ENCODE results near the gene MTIF3.

Gene MTIF3

DNA sequence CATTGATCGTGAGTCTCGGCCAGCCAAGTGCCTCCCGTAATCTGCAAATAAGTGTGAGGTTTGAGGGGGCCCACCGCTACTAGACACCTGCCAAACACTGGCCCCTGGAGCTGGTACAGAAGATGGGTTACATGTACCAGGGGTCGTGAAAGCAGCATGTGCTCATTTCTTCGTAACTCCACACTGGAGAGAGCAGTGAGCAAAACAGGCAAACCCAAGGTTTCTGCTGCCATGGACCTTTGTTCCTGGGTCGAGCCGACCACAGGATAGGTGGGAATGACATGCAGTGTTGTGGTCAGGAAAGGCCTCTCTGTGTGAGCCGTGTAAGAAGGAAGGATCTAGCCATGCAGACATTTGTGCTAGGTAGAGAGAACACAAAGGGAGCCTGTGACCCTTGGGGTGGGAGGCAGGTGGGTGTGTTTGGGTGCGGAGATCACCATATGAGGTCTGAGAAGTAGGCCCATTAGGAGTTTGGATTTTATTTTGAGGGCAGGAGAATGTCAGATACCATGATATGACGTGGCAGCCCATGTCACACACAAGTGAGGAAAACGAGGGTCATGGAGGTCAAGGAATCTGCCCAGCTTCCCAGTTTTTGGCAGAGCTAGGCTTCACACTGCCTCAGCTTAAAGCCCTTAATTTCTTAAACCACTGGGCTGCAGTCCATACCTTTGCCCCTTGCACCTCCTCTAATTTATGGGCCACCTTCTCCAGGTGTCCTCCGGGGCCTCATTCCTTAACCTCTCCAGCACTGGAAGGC lies 25.0 kb downstream of the MTIF3 start:
- peak overlapping the region; percentile 88 for H3K9ac ChIP-seq (ENCODE audit: insufficient read length, low read depth)
- H3K36me3 ChIP-seq (ENCODE audit: insufficient read depth, insufficient read length, low read length): peaks cover 37% of the 10 kb centered on the region
- no peaks in the 10 kb centered on the region for H3K4me1 ChIP-seq (ENCODE audit: insufficient read depth, insufficient read length)
- DNase-seq (ENCODE audit: low read depth, low spot score): no peak
- peaks cover 20% of the 10 kb centered on the region for H3K27me3 ChIP-seq (ENCODE audit: insufficient read depth, insufficient read length)
- TF ChIP-seq YY1 (IDR thresholded peaks at IDR 0.05; ENCODE audit: insufficient read depth, insufficient read length) (no peak), SUZ12 (IDR thresholded peaks at IDR 0.05; ENCODE audit: extremely low read depth, insufficient read depth, insufficient read length) (no peak), ZNF274 (IDR thresholded peaks at IDR 0.05; ENCODE audit: low read depth, low read length) (no peak)
- H3K4me3 ChIP-seq (ENCODE audit: insufficient read length, low read depth): peak overlapping the region; percentile 74
- no peaks in the 10 kb centered on the region for H3K9me3 ChIP-seq (ENCODE audit: insufficient read depth, low read length)

DNA sequence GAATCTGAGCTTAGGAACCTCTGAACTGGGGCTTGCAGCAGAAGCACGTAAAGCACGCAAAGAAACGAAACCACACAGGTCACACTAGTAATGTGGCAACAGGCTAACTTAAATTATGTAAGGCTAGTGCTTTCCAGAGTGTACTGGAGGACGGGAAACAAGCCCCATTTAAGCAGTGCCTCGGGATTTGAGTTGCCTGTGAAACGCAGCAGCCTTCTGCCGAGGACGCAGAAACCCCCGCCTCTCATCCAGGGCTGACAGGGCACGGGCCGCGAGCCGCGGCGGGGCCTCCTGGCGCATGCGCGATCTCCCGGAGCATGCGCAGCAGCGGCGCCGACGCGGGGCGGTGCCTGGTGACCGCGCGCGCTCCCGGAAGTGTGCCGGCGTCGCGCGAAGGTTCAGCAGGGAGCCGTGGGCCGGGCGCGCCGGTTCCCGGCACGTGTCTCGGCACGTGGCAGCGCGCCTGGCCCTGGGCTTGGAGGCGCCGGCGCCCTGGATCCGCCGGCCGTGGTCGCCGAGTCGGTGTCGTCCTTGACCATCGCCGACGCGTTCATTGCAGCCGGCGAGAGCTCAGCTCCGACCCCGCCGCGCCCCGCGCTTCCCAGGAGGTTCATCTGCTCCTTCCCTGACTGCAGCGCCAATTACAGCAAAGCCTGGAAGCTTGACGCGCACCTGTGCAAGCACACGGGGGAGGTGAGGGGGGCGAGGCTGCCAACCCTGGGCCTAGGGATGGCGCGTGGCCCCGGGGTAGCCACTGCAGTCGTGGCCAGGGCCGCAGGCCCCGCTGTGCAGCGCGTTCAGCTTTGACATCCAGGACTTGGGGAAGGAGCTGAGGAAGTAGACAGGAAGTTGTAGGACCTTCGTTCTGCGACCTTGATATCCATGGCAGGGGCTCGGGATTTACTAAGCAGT lies 25.9 kb downstream of the MTIF3 start, which contains the start of gene GTF3A:
GTF3A (plus strand) TSS at position 374 of the 912 bp plus-strand sequence.
- H3K36me3 ChIP-seq (ENCODE audit: insufficient read depth, insufficient read length, low read length): peaks cover 28% of the 10 kb centered on the region

GRCh38 chr13:27423333-27423732 lies 27.0 kb downstream of the MTIF3 start:
- H3K27me3 ChIP-seq (ENCODE audit: insufficient read depth, insufficient read length): peaks cover 20% of the 10 kb centered on the region
- H3K4me1 ChIP-seq (ENCODE audit: insufficient read depth, insufficient read length): no peaks in the 10 kb centered on the region
- TF ChIP-seq SUZ12 (IDR thresholded peaks at IDR 0.05; ENCODE audit: extremely low read depth, insufficient read depth, insufficient read length) (no peak), ZNF274 (IDR thresholded peaks at IDR 0.05; ENCODE audit: low read depth, low read length) (no peak), YY1 (IDR thresholded peaks at IDR 0.05; ENCODE audit: insufficient read depth, insufficient read length) (no peak)
- H3K9me3 ChIP-seq (ENCODE audit: insufficient read depth, low read length): no peaks in the 10 kb centered on the region
- no peak for DNase-seq (ENCODE audit: low read depth, low spot score)
- no peak overlapping the region for H3K9ac ChIP-seq (ENCODE audit: insufficient read length, low read depth)
- H3K36me3 ChIP-seq (ENCODE audit: insufficient read depth, insufficient read length, low read length): peaks cover 18% of the 10 kb centered on the region
- H3K4me3 ChIP-seq (ENCODE audit: insufficient read length, low read depth): no peak overlapping the region

More for the DNA sequence above, 25.9 kb downstream of the MTIF3 start, which contains the start of gene GTF3A:
- peak; percentile 63 for DNase-seq (ENCODE audit: low read depth, low spot score)
- H3K9me3 ChIP-seq (ENCODE audit: insufficient read depth, low read length): no peaks in the 10 kb centered on the region
- no peaks in the 10 kb centered on the region for H3K4me1 ChIP-seq (ENCODE audit: insufficient read depth, insufficient read length)
- H3K4me3 ChIP-seq (ENCODE audit: insufficient read length, low read depth): peak within 1 kb of the TSS; percentile 74
- peaks cover 20% of the 10 kb centered on the region for H3K27me3 ChIP-seq (ENCODE audit: insufficient read depth, insufficient read length)
- TF ChIP-seq SUZ12 (IDR thresholded peaks at IDR 0.05; ENCODE audit: extremely low read depth, insufficient read depth, insufficient read length): no peak
- no peak for TF ChIP-seq YY1 (IDR thresholded peaks at IDR 0.05; ENCODE audit: insufficient read depth, insufficient read length)
- no peak for TF ChIP-seq ZNF274 (IDR thresholded peaks at IDR 0.05; ENCODE audit: low read depth, low read length)
- H3K9ac ChIP-seq (ENCODE audit: insufficient read length, low read depth): peak within 1 kb of the TSS; percentile 88

GRCh38 chr13:27421101-27421871 lies 29.1 kb downstream of the MTIF3 start:
- Histone ChIP-seq H3K9me3 (ENCODE audit: insufficient read depth, low read length) (no peaks in the 10 kb centered on the region), H3K27me3 (ENCODE audit: insufficient read depth, insufficient read length) (peaks cover 20% of the 10 kb centered on the region), H3K36me3 (ENCODE audit: insufficient read depth, insufficient read length, low read length) (no peaks in the 10 kb centered on the region), H3K4me3 (ENCODE audit: insufficient read length, low read depth) (no peak overlapping the region), H3K4me1 (ENCODE audit: insufficient read depth, insufficient read length) (no peaks in the 10 kb centered on the region), H3K9ac (ENCODE audit: insufficient read length, low read depth) (no peak overlapping the region)
- no peak for DNase-seq (ENCODE audit: low read depth, low spot score)
- TF ChIP-seq SUZ12 (IDR thresholded peaks at IDR 0.05; ENCODE audit: extremely low read depth, insufficient read depth, insufficient read length): no peak
- no peak for TF ChIP-seq ZNF274 (IDR thresholded peaks at IDR 0.05; ENCODE audit: low read depth, low read length)
- no peak for TF ChIP-seq YY1 (IDR thresholded peaks at IDR 0.05; ENCODE audit: insufficient read depth, insufficient read length)

DNA sequence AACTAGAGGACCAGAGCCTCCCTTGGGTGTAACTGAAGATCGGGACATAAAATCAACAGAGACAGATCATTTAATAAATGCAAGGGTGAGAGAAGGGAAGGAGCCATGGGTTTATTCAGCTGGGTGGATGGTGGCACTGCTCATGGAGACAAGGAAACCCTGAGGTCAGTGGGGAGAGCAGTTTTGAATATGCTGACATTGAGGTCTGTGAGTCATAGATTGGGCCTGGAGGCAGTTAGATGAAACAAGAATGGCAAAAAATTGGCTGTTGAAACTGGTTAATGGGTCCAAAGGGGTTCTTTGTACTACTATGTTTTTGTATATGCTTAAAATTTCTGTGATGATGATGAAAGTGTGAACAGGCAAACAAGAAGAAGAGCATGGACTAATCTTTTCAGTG lies 31.0 kb downstream of the MTIF3 start:
- H3K4me1 ChIP-seq (ENCODE audit: insufficient read depth, insufficient read length): no peaks in the 10 kb centered on the region
- no peaks in the 10 kb centered on the region for H3K36me3 ChIP-seq (ENCODE audit: insufficient read depth, insufficient read length, low read length)
- no peak overlapping the region for H3K4me3 ChIP-seq (ENCODE audit: insufficient read length, low read depth)
- H3K9me3 ChIP-seq (ENCODE audit: insufficient read depth, low read length): no peaks in the 10 kb centered on the region
- TF ChIP-seq YY1 (IDR thresholded peaks at IDR 0.05; ENCODE audit: insufficient read depth, insufficient read length) (no peak), ZNF274 (IDR thresholded peaks at IDR 0.05; ENCODE audit: low read depth, low read length) (no peak), SUZ12 (IDR thresholded peaks at IDR 0.05; ENCODE audit: extremely low read depth, insufficient read depth, insufficient read length) (no peak)
- H3K27me3 ChIP-seq (ENCODE audit: insufficient read depth, insufficient read length): peaks cover 20% of the 10 kb centered on the region
- DNase-seq (ENCODE audit: low read depth, low spot score): no peak
- no peak overlapping the region for H3K9ac ChIP-seq (ENCODE audit: insufficient read length, low read depth)

DNA sequence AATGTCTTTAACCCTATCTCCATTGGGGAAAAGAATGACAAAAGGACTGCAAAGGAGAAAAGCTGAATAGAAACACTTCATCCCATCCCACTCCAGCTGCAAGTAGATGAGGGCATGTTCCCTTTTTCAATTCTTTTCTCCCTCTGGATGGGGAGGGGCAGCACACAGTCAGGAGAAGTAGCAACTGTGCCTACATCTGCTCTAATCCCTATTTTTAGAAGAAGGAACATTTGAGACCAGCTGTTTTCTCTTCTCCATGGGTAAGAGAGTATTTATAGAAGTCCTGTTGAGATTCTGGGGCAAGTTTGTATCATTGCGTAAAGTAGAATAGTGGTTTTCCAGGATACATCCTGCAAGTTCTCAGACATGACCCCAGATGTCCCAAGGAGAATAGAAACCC lies 35.2 kb downstream of the MTIF3 start:
- TF ChIP-seq YY1 (IDR thresholded peaks at IDR 0.05; ENCODE audit: insufficient read depth, insufficient read length): no peak
- no peak for TF ChIP-seq ZNF274 (IDR thresholded peaks at IDR 0.05; ENCODE audit: low read depth, low read length)
- no peak for TF ChIP-seq SUZ12 (IDR thresholded peaks at IDR 0.05; ENCODE audit: extremely low read depth, insufficient read depth, insufficient read length)
- no peak for DNase-seq (ENCODE audit: low read depth, low spot score)
- Histone ChIP-seq H3K9me3 (ENCODE audit: insufficient read depth, low read length) (no peaks in the 10 kb centered on the region), H3K4me3 (ENCODE audit: insufficient read length, low read depth) (no peak overlapping the region), H3K9ac (ENCODE audit: insufficient read length, low read depth) (no peak overlapping the region), H3K4me1 (ENCODE audit: insufficient read depth, insufficient read length) (no peaks in the 10 kb centered on the region), H3K36me3 (ENCODE audit: insufficient read depth, insufficient read length, low read length) (no peaks in the 10 kb centered on the region), H3K27me3 (ENCODE audit: insufficient read depth, insufficient read length) (no peaks in the 10 kb centered on the region)

Data from NT2/D1 (cell line).